PC-9 (cell line): ENCODE data around the gene IZUMO2. TPM values are rescaled to one million over a fixed set of nuclear protein-coding genes. Genes with fewer than 3 reads are reported as not detected.

Experiments
- BruUV-seq: library from RNA; stranded (reverse); fragments of 400-500 nt; replicated peaks from 2 replicates; lab custom pipeline; 2021; lab: Mats Ljungman, UMichigan
- CTCF ChIA-PET: fragments of 300-600 bp; sonication (Branson Sonifier 250); formaldehyde crosslinking; loops from one replicate; lab custom pipeline; 2022; ENCODE audit warnings: antibody characterized with exemption; lab: Charles Lee
- POLR2A ChIA-PET: fragments of 300-600 bp; sonication (Branson Sonifier 250); formaldehyde crosslinking; loops from one replicate; lab custom pipeline; 2022; ENCODE audit warnings: antibody characterized with exemption; ENCODE audit not compliant: unreplicated experiment; lab: Charles Lee
- DNase-seq, 2 experiments: peaks; one replicate each; pipeline versions ENCODE4 v3.0.0 to v3.0.0-alpha.2; 2015 to 2022; ENCODE audit warnings: mixed read lengths in 1 of 2
- H2AFZ ChIP-seq: fragments of 200-600 bp; sonication (generic); 2 replicates; pipeline ENCODE4 v1.8.1; 2017; ENCODE audit warnings: antibody characterized with exemption
- H3F3A ChIP-seq: fragments of 200-600 bp; sonication (generic); 2 replicates; pipeline ENCODE4 v1.8.1; 2017; ENCODE audit warnings: antibody characterized with exemption, mild to moderate bottlenecking, low read depth; ENCODE audit not compliant: insufficient read depth
- H3K27ac ChIP-seq: fragments of 200-600 bp; sonication (generic); 2 replicates; pipeline ENCODE4 v1.6.1; 2016; ENCODE audit warnings: mixed run types
- H3K27me3 ChIP-seq: fragments of 200-600 bp; sonication (generic); 2 replicates; pipeline ENCODE4 v1.6.1; 2016; ENCODE audit warnings: low read depth, mixed run types; ENCODE audit not compliant: insufficient read depth
- H3K36me3 ChIP-seq: fragments of 200-600 bp; sonication (generic); 2 replicates; pipeline ENCODE4 v1.6.1; 2016; ENCODE audit warnings: low read depth, mixed run types
- H3K4me1 ChIP-seq: fragments of 200-600 bp; sonication (generic); replicated peaks from 2 replicates; pipeline ENCODE4 v1.6.1; 2016; ENCODE audit warnings: mixed run types; ENCODE audit not compliant: insufficient read depth
- H3K4me2 ChIP-seq: fragments of 200-600 bp; sonication (generic); 2 replicates; pipeline ENCODE4 v1.6.1; 2017; ENCODE audit warnings: mixed run types
- H3K4me3 ChIP-seq: fragments of 200-600 bp; sonication (generic); 2 replicates; pipeline ENCODE4 v1.6.1; 2016; ENCODE audit warnings: mixed run types
- H3K79me2 ChIP-seq: fragments of 200-600 bp; sonication (generic); 2 replicates; pipeline ENCODE4 v1.6.1; 2017; ENCODE audit warnings: low read depth, mixed run types
- H3K9me2 ChIP-seq: fragments of 200-600 bp; sonication (generic); 2 replicates; pipeline ENCODE4 v1.8.1; 2017; ENCODE audit warnings: mild to moderate bottlenecking; ENCODE audit not compliant: insufficient read depth
- H3K9me3 ChIP-seq: fragments of 200-600 bp; sonication (generic); 2 replicates; pipeline ENCODE4 v1.8.1; 2016; ENCODE audit warnings: low read depth; ENCODE audit not compliant: insufficient read depth
- H4K20me1 ChIP-seq: fragments of 200-600 bp; sonication (generic); 2 replicates; pipeline ENCODE4 v1.8.1; 2017; ENCODE audit not compliant: insufficient read depth
- EZH2 ChIP-seq: fragments of 200-600 bp; sonication (generic); IDR thresholded peaks from 2 replicates; pipeline ENCODE4 v1.8.0; 2017; ENCODE audit warnings: antibody characterized with exemption, low read depth
- intact Hi-C: fragments of 100-400 bp; cut with micrococcal nuclease; formaldehyde crosslinking; loops from one replicate; pipeline ENCODE4 v1.10.0; 2022; ENCODE audit not compliant: unreplicated experiment
- total RNA-seq: library from RNA; stranded (reverse); gene quantifications from 2 replicates; pipeline ENCODE4 v1.2.3, GENCODE V29; 2021
- TF ChIP-seq, protein P1 (sequence below): fragments of 200-600 bp; sonication (generic); conservative IDR thresholded peaks from 2 replicates; pipeline ENCODE4 v1.6.1; 2017; ENCODE audit warnings: mixed run types, antibody characterized with exemption, mild to moderate bottlenecking, moderate library complexity

Gene IZUMO2
- total RNA-seq, 1 experiment from 2014 or later = not detected

- DNase-seq = no peak
- Histone ChIP-seq H3K9me2 (no peaks in the 10 kb centered on the region), H3K4me1 (no peaks in the 10 kb centered on the region), H3K79me2 (no peaks in the 10 kb centered on the region), H4K20me1 (no peaks in the 10 kb centered on the region), H3K4me3 (no peak overlapping the region), H2AFZ (no peak overlapping the region), H3F3A (no peaks in the 10 kb centered on the region), H3K36me3 (no peaks in the 10 kb centered on the region), H3K4me2 (no peak overlapping the region), H3K9me3 (0 out of 2 replicates have a peak, but pooled peaks cover 3% of the 10 kb centered on the region), H3K27ac (no peak overlapping the region), H3K27me3 (peaks cover 38% of the 10 kb centered on the region)
- ChIA-PET CTCF (no interaction called here), POLR2A (no interaction called here)
- TF ChIP-seq, protein P1, sequence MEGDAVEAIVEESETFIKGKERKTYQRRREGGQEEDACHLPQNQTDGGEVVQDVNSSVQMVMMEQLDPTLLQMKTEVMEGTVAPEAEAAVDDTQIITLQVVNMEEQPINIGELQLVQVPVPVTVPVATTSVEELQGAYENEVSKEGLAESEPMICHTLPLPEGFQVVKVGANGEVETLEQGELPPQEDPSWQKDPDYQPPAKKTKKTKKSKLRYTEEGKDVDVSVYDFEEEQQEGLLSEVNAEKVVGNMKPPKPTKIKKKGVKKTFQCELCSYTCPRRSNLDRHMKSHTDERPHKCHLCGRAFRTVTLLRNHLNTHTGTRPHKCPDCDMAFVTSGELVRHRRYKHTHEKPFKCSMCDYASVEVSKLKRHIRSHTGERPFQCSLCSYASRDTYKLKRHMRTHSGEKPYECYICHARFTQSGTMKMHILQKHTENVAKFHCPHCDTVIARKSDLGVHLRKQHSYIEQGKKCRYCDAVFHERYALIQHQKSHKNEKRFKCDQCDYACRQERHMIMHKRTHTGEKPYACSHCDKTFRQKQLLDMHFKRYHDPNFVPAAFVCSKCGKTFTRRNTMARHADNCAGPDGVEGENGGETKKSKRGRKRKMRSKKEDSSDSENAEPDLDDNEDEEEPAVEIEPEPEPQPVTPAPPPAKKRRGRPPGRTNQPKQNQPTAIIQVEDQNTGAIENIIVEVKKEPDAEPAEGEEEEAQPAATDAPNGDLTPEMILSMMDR = no peak
- no peak for TF ChIP-seq EZH2
- BruUV-seq = no TSS peak
- intact Hi-C loops = no loop called here
These were observed 4.5 kb downstream of the IZUMO2 start for GRCh38 chr19:50158577-50158976.

- Histone ChIP-seq H3K27me3 (peaks cover 43% of the 10 kb centered on the region), H3F3A (no peaks in the 10 kb centered on the region; the same call in 1 of the 2 replicates), H4K20me1 (no peaks in the 10 kb centered on the region), H3K4me3 (no peak overlapping the region), H3K36me3 (no peaks in the 10 kb centered on the region), H2AFZ (no peak overlapping the region), H3K9me3 (0 out of 2 replicates have a peak, but pooled peaks cover 3% of the 10 kb centered on the region), H3K9me2 (no peaks in the 10 kb centered on the region), H3K4me1 (no peaks in the 10 kb centered on the region), H3K79me2 (no peaks in the 10 kb centered on the region), H3K4me2 (no peak overlapping the region), H3K27ac (no peak overlapping the region)
- intact Hi-C loops = no loop called here
- CTCF ChIA-PET = no interaction called here
- POLR2A ChIA-PET = no interaction called here
- no TSS peak for BruUV-seq
- no peak for DNase-seq
- TF ChIP-seq, protein P1 = peak; percentile 52
- no peak for TF ChIP-seq EZH2
These were observed 7.5 kb downstream of the IZUMO2 start for GRCh38 chr19:50155520-50156109.

DNA sequence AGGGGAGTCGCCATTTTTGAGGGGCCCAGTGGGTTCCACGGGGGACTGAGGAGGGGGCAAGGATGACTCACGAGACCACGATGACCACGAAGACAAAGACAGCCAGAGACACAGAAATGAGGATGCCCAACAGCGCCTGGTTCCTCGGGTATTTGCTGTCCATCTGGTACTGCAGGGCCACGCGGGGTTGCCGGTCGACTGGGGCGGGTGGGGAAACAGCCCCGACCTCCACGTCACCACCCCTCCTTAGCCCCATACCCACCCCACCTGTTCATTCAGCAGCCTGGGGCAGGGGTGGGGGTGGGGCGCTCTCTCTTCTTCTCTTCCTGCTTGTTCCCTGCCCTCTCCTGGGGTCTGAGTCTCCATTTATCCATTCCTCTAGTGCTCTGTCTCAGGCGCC, 8.6 kb downstream of the IZUMO2 start:
- CTCF ChIA-PET = no interaction called here
- Histone ChIP-seq H3K4me2 (no peak overlapping the region), H2AFZ (no peak overlapping the region), H3K27me3 (peaks cover 53% of the 10 kb centered on the region), H3K9me3 (0 out of 2 replicates have a peak, but pooled peaks cover 3% of the 10 kb centered on the region), H3K79me2 (no peaks in the 10 kb centered on the region), H3K27ac (no peak overlapping the region), H3F3A (no peaks in the 10 kb centered on the region; the same call in 1 of the 2 replicates), H3K4me1 (no peaks in the 10 kb centered on the region), H3K36me3 (no peaks in the 10 kb centered on the region), H4K20me1 (no peaks in the 10 kb centered on the region), H3K4me3 (no peak overlapping the region), H3K9me2 (no peaks in the 10 kb centered on the region)
- intact Hi-C loops = no loop called here
- TF ChIP-seq, protein P1 = no peak
- TF ChIP-seq EZH2 = no peak
- POLR2A ChIA-PET = no interaction called here
- DNase-seq = no peak
- no TSS peak for BruUV-seq
